Measurements from ENCODE around the gene GDF10.

GDF10 gene

GRCh38 chr10:47337310-47337709 lies 37.3 kb downstream of the GDF10 start:
- no peak for DNase-seq

GRCh38 chr10:47339186-47339735 lies 39.3 kb downstream of the GDF10 start:
- DNase-seq: no peak

GRCh38 chr10:47339759-47340607 lies 40.0 kb downstream of the GDF10 start:
- no peak for DNase-seq

- no peak for DNase-seq
Observed at GRCh38 chr10:47340608-47341170, 40.7 kb downstream of the GDF10 start.

GRCh38 chr10:47344996-47345870 lies 45.2 kb downstream of the GDF10 start:
- DNase-seq: no peak

GRCh38 chr10:47346581-47347302 lies 46.7 kb downstream of the GDF10 start:
- no peak for DNase-seq

GRCh38 chr10:47347303-47347675 lies 47.3 kb downstream of the GDF10 start:
- no peak for DNase-seq

GRCh38 chr10:47348138-47348651 lies 48.2 kb downstream of the GDF10 start, which contains the start of gene RBP3:
TSS of gene RBP3 (plus strand) at chr10:47348363. CDS start at chr10:47348485, 122 bp downstream.
- DNase-seq: no peak

GRCh38 chr10:47348661-47349470 lies 48.9 kb downstream of the GDF10 start:
- DNase-seq: no peak

- no peak for DNase-seq
Observed at GRCh38 chr10:47349516-47349915, 49.5 kb downstream of the GDF10 start.

- DNase-seq: no peak
Observed at GRCh38 chr10:47349941-47350371, 50.0 kb downstream of the GDF10 start.

- DNase-seq: no peak
Observed at GRCh38 chr10:47350671-47351640, 51.0 kb downstream of the GDF10 start.

GRCh38 chr10:47351899-47352815 lies 52.2 kb downstream of the GDF10 start:
- DNase-seq: no peak

GRCh38 chr10:47353351-47353750 lies 53.4 kb downstream of the GDF10 start:
- DNase-seq: no peak

- DNase-seq: no peak
Observed at GRCh38 chr10:47354165-47354564, 54.2 kb downstream of the GDF10 start.

- DNase-seq: no peak
Observed at GRCh38 chr10:47354900-47355299, 54.9 kb downstream of the GDF10 start.

- no peak for DNase-seq
Observed at GRCh38 chr10:47356708-47357107, 56.7 kb downstream of the GDF10 start.

GRCh38 chr10:47357131-47357582 lies 57.2 kb downstream of the GDF10 start:
- DNase-seq: no peak

GRCh38 chr10:47357911-47358310 lies 57.9 kb downstream of the GDF10 start:
- DNase-seq: no peak

Data from NCI-H187 treated with DMSO at 0.1 percent for 48 hours (cell line).